GM19397 (cell line): ENCODE data around the gene LYRM1.
"Not testable (repeated sequence)": the region's sequence is repeated elsewhere in the genome, so short reads cannot be mapped to it uniquely, and the experiment has no call there.

Source experiments
- ATAC-seq: cut with Tn5 transposase; IDR thresholded peaks from one replicate; pipeline ENCODE4 v1.9.1; 2021; ENCODE audit warnings: mild to moderate bottlenecking, moderate library complexity; ENCODE audit not compliant: unreplicated experiment

The LYRM1 gene

DNA sequence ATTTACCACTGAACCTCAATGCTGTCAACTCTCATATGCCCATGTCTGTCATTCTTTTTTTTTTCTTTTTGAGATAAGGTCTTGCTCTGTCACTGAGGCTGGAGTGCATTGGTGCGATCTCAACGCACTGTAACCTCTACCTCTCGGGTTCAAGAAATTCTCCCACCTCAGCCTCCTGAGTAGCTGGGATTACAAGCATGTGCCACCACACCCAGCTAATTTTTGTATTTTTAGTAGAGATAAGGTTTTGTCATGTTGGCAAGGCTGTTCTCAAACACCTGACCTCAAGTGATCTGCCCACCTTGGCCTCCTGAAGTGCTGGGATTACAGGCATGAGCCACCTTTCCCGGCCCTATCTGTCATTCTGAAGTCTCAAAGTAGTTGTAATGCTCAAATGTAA, 72.6 kb downstream of the LYRM1 start:
- ATAC-seq = not testable (repeated sequence)
